OCI-LY3 (cell line): ENCODE data around the gene LSM4.

Experiments used
- H2AFZ ChIP-seq: fragments of 200-600, 300-600 bp; shearing (Covaris generic); 2 replicates; pipeline ENCODE4 v1.6.0; 2014; ENCODE audit warnings: antibody characterized with exemption, low read depth, low read length
- H3K27ac ChIP-seq: fragments of 200-600, 300-600 bp; sonication (generic); 2 replicates; pipeline ENCODE4 v1.5.1; 2014; ENCODE audit warnings: mild to moderate bottlenecking, low read length, moderate library complexity, mixed read lengths
- H3K27me3 ChIP-seq: fragments of 200-600, 300-600 bp; sonication (generic); 2 replicates; pipeline ENCODE4 v1.6.1; 2014; ENCODE audit warnings: low read depth, low read length, mixed read lengths
- H3K36me3 ChIP-seq: fragments of 200-600, 300-600 bp; sonication (generic); replicated peaks from 2 replicates; pipeline ENCODE3; 2014; ENCODE audit warnings: low read depth, low read length, mixed read lengths
- H3K4me1 ChIP-seq: fragments of 300-600, 200-600 bp; sonication (generic); 2 replicates; pipeline ENCODE4 v1.6.1; 2014; ENCODE audit warnings: low read length, mixed read lengths
- H3K4me2 ChIP-seq: fragments of 200-600, 300-600 bp; sonication (generic); 2 replicates; pipeline ENCODE4 v1.6.1; 2014; ENCODE audit warnings: low read length, mixed read lengths
- H3K4me3 ChIP-seq: fragments of 300-600, 200-600 bp; sonication (generic); 2 replicates; pipeline ENCODE4 v1.5.1; 2014; ENCODE audit warnings: antibody characterized with exemption, mild to moderate bottlenecking, low read length, moderate library complexity
- H3K79me2 ChIP-seq: fragments of 300-600, 200-600 bp; shearing (Covaris generic); 2 replicates; pipeline ENCODE4 v1.6.1; 2014; ENCODE audit warnings: mild to moderate bottlenecking, low read length, mixed read lengths
- H3K9ac ChIP-seq: fragments of 300-600, 200-600 bp; shearing (Covaris generic); 2 replicates; pipeline ENCODE4 v1.6.0; 2014; ENCODE audit warnings: mild to moderate bottlenecking, low read length, moderate library complexity
- H3K9me3 ChIP-seq: fragments of 200-600, 300-600 bp; shearing (Covaris generic); 2 replicates; pipeline ENCODE4 v1.6.1; 2014; ENCODE audit warnings: low read length, mixed read lengths; ENCODE audit not compliant: insufficient read depth
- H4K20me1 ChIP-seq: fragments of 200-600, 300-600 bp; sonication (generic); 2 replicates; pipeline ENCODE4 v1.6.1; 2016; ENCODE audit warnings: low read length, mixed read lengths; ENCODE audit not compliant: insufficient read depth
- CTCF ChIP-seq: fragments of 200-600, 300-600 bp; sonication (generic); IDR thresholded peaks from 2 replicates; pipeline ENCODE4 v1.5.1; 2014; ENCODE audit warnings: antibody characterized with exemption, low read length, low read depth
- EZH2phosphoT487 ChIP-seq: fragments of 200-600 bp; shearing (Covaris generic); IDR thresholded peaks from 2 replicates; pipeline ENCODE4 v1.6.1; 2018; ENCODE audit warnings: antibody characterized with exemption, mixed run types, low read depth

LSM4 gene

GRCh38 chr19:18266771-18267686, 55.8 kb downstream of the LSM4 start:
- Histone ChIP-seq H3K9ac (no peak overlapping the region), H3K4me2 (no peak overlapping the region)

GRCh38 chr19:18265582-18265981, 57.3 kb downstream of the LSM4 start:
- Histone ChIP-seq H3K9me3 (no peaks in the 10 kb centered on the region), H3K4me3 (no peak overlapping the region), H3K79me2 (no peaks in the 10 kb centered on the region), H3K4me1 (peaks cover 6% of the 10 kb centered on the region; the same call in 1 of the 2 replicates), H3K27ac (no peak overlapping the region), H3K36me3 (no peaks in the 10 kb centered on the region), H3K4me2 (no peak overlapping the region; the same call in 1 of the 2 replicates), H2AFZ (no peak overlapping the region), H3K27me3 (no peaks in the 10 kb centered on the region; the same call in 1 of the 2 replicates), H4K20me1 (no peaks in the 10 kb centered on the region), H3K9ac (no peak overlapping the region)
- TF ChIP-seq CTCF = no peak
- TF ChIP-seq EZH2phosphoT487 = no peak

More at GRCh38 chr19:18266771-18267686, 55.8 kb downstream of the LSM4 start:
- H2AFZ ChIP-seq = no peak overlapping the region
- H4K20me1 ChIP-seq = no peaks in the 10 kb centered on the region
- no peak overlapping the region for H3K27ac ChIP-seq
- no peaks in the 10 kb centered on the region for H3K9me3 ChIP-seq
- H3K4me1 ChIP-seq = peaks cover 6% of the 10 kb centered on the region; the same call in 1 of the 2 replicates
- TF ChIP-seq CTCF (no peak), EZH2phosphoT487 (no peak)
- no peak overlapping the region for H3K4me3 ChIP-seq
- H3K36me3 ChIP-seq = no peaks in the 10 kb centered on the region
- no peaks in the 10 kb centered on the region; the same call in 1 of the 2 replicates for H3K27me3 ChIP-seq
- H3K79me2 ChIP-seq = no peaks in the 10 kb centered on the region

- no peak for TF ChIP-seq CTCF
- Histone ChIP-seq H3K79me2 (no peaks in the 10 kb centered on the region), H3K4me1 (peaks cover 6% of the 10 kb centered on the region; the same call in 1 of the 2 replicates), H3K36me3 (no peaks in the 10 kb centered on the region), H3K4me3 (no peak overlapping the region), H3K27me3 (no peaks in the 10 kb centered on the region; the same call in 1 of the 2 replicates), H2AFZ (no peak overlapping the region), H4K20me1 (no peaks in the 10 kb centered on the region), H3K9me3 (no peaks in the 10 kb centered on the region), H3K27ac (no peak overlapping the region), H3K4me2 (no peak overlapping the region), H3K9ac (no peak overlapping the region)
Observed at GRCh38 chr19:18264971-18265540, 57.8 kb downstream of the LSM4 start.
